OCI-LY3 (cell line): ENCODE data around the gene PPP5C.

Experiments used
- CTCF ChIP-seq: fragments of 200-600, 300-600 bp; sonication (generic); IDR thresholded peaks from 2 replicates; pipeline ENCODE4 v1.5.1; 2014; ENCODE audit warnings: antibody characterized with exemption, low read length, low read depth
- EZH2phosphoT487 ChIP-seq: fragments of 200-600 bp; shearing (Covaris generic); IDR thresholded peaks from 2 replicates; pipeline ENCODE4 v1.6.1; 2018; ENCODE audit warnings: antibody characterized with exemption, mixed run types, low read depth

- TF ChIP-seq CTCF (no peak), EZH2phosphoT487 (no peak)
Measured at GRCh38 chr19:46406976-46407375, 60.1 kb downstream of the PPP5C start.
